Ovary (tissue), 3 donors: ENCODE data around the gene LCT.

Experiments
- POLR2A ChIP-seq: fragments of 450-650 bp; IDR thresholded peaks from one replicate; pipeline ENCODE4 v1.6.1; 2017; ENCODE audit warnings: antibody characterized with exemption, mild to moderate bottlenecking, moderate library complexity
- TF ChIP-seq, protein P1 (sequence below), 3 donors: fragments of 450-650 bp in 2 of 3; fragments of 200-600 bp in 1 of 3; IDR thresholded peaks; one replicate each; pipeline versions ENCODE4 v1.5.1 to v1.8.0; 2016 to 2022; ENCODE audit warnings: antibody characterized with exemption in 3 of 3, mild to moderate bottlenecking in 1 of 3
- donor health status: DM: no; HTN: no; CAD: no.

DNA sequence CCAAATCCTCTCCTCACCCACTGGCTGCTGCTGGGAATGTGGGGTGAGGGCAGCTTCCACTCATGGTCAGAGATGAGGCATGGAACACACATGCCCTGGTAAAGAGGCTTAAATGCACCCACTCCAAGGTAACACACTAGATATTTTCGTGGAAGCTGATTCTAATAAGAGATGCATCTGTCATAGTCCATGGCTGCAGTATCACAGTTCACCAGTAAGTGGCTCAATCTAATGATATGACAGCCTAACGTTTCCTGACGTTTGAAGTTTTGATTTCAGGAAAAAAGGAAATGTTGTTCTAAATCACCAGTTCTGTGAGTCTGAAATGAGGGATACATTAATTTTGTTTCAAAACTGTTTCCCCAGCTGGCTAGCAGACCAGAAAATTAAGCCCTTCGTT lies 38.2 kb downstream of the LCT start:
- TF ChIP-seq, protein P1, sequence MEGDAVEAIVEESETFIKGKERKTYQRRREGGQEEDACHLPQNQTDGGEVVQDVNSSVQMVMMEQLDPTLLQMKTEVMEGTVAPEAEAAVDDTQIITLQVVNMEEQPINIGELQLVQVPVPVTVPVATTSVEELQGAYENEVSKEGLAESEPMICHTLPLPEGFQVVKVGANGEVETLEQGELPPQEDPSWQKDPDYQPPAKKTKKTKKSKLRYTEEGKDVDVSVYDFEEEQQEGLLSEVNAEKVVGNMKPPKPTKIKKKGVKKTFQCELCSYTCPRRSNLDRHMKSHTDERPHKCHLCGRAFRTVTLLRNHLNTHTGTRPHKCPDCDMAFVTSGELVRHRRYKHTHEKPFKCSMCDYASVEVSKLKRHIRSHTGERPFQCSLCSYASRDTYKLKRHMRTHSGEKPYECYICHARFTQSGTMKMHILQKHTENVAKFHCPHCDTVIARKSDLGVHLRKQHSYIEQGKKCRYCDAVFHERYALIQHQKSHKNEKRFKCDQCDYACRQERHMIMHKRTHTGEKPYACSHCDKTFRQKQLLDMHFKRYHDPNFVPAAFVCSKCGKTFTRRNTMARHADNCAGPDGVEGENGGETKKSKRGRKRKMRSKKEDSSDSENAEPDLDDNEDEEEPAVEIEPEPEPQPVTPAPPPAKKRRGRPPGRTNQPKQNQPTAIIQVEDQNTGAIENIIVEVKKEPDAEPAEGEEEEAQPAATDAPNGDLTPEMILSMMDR (IDR thresholded peaks at IDR 0.05) = no peak
- no peak for TF ChIP-seq POLR2A
